HepG2 (cell line): Measurements from ENCODE around the gene CIBAR2. TPM values are rescaled to one million over a fixed set of nuclear protein-coding genes. Genes with fewer than 3 reads are reported as not detected.

Experiments
- BATF2 ChIP-seq: sonication (generic); formaldehyde crosslinking; IDR thresholded peaks from 2 replicates; pipeline ENCODE4 v1.8.0; 2022; ENCODE audit warnings: mild to moderate bottlenecking, missing genetic modification reagents, moderate library complexity
- MIER2 ChIP-seq: IDR thresholded peaks from 2 replicates; pipeline ENCODE4 v1.6.1; 2016; ENCODE audit warnings: missing biosample characterization, missing genetic modification reagents
- RORA ChIP-seq: sonication (generic); formaldehyde crosslinking; IDR thresholded peaks from 2 replicates; pipeline ENCODE4 v1.5.0; 2020; ENCODE audit warnings: mild to moderate bottlenecking, missing genetic modification reagents, moderate library complexity
- SATB2 ChIP-seq: sonication (generic); formaldehyde crosslinking; IDR thresholded peaks from 2 replicates; pipeline ENCODE4 v1.5.0; 2020; ENCODE audit warnings: missing genetic modification reagents
- SYNCRIP ChIP-seq: fragments of 200-400 bp; formaldehyde crosslinking; IDR thresholded peaks from 2 replicates; pipeline ENCODE4 v1.6.1; 2018; ENCODE audit warnings: mild to moderate bottlenecking, low read depth, low read length; ENCODE audit not compliant: insufficient read depth
- ZNF12 ChIP-seq: sonication (generic); formaldehyde crosslinking; IDR thresholded peaks from 2 replicates; pipeline ENCODE4 v1.5.0; 2020; ENCODE audit warnings: missing genetic modification reagents
- ZNF432 ChIP-seq: sonication (generic); formaldehyde crosslinking; IDR thresholded peaks from 2 replicates; pipeline ENCODE4 v1.5.0; 2020; ENCODE audit warnings: missing genetic modification reagents, mild to moderate bottlenecking, borderline replicate concordance
- ZNF510 ChIP-seq: sonication (generic); formaldehyde crosslinking; IDR thresholded peaks from 2 replicates; pipeline ENCODE4 v1.4.0; 2020; ENCODE audit warnings: low read depth, mild to moderate bottlenecking, missing genetic modification reagents
- ZNF564 ChIP-seq: sonication (generic); formaldehyde crosslinking; IDR thresholded peaks from 2 replicates; pipeline ENCODE4 v1.8.1; 2023; ENCODE audit warnings: mild to moderate bottlenecking, missing genetic modification reagents
- ZNF674 ChIP-seq: sonication (generic); formaldehyde crosslinking; IDR thresholded peaks from 2 replicates; pipeline ENCODE4 v1.5.0; 2020; ENCODE audit warnings: low read depth, mild to moderate bottlenecking, missing genetic modification reagents
- ZNF775 ChIP-seq: sonication (generic); formaldehyde crosslinking; IDR thresholded peaks from 2 replicates; pipeline ENCODE4 v1.4.0; 2020; ENCODE audit warnings: missing genetic modification reagents, mild to moderate bottlenecking, moderate library complexity, borderline replicate concordance
- polyA plus RNA-seq, 8 experiments: library from polyadenylated mRNA; depleted of rRNA in 3 of 8; stranded (reverse) in 7 of 8; unstranded in 1 of 8; fragments of >200 nt; fragmentation: Illumina TruSeq in 4 of 8; extraction: Trizol in 4 of 8; gene quantifications; 2 replicates each; pipeline versions ENCODE4 v1.2.1 to v1.2.3, GENCODE V29; 2011 to 2016; ENCODE audit warnings: low read depth in 4 of 8, missing spikeins in 1 of 8, mixed read lengths in 1 of 8; ENCODE audit not compliant: insufficient read depth in 1 of 8
- total RNA-seq, 5 experiments: library from RNA; depleted of rRNA; stranded (reverse); fragments of >200 nt; fragmentation: Illumina TruSeq; extraction: Trizol; gene quantifications; 2 replicates each; pipeline ENCODE4 v1.2.3, GENCODE V29; 2016; ENCODE audit warnings: low read depth in 1 of 5
- TF ChIP-seq, protein P1 (sequence below): sonication (generic); formaldehyde crosslinking; IDR thresholded peaks from 2 replicates; pipeline ENCODE4 v1.4.0; 2020; ENCODE audit warnings: missing genetic modification reagents, mild to moderate bottlenecking, borderline replicate concordance
- TF ChIP-seq, protein P2 (sequence below): sonication (generic); formaldehyde crosslinking; conservative IDR thresholded peaks from 2 replicates; pipeline ENCODE4 v1.4.0; 2020; ENCODE audit warnings: mild to moderate bottlenecking, missing genetic modification reagents, moderate library complexity
- TF ChIP-seq, protein P3 (sequence below): sonication (generic); formaldehyde crosslinking; IDR thresholded peaks from 2 replicates; pipeline ENCODE4 v1.4.0; 2020; ENCODE audit warnings: missing genetic modification reagents
- TF ChIP-seq, protein P4 (sequence below): sonication (generic); formaldehyde crosslinking; IDR thresholded peaks from 2 replicates; pipeline ENCODE4 v1.5.0; 2020; ENCODE audit warnings: mild to moderate bottlenecking, missing genetic modification reagents

Gene CIBAR2
- total and polyA plus RNA-seq, 2 of the 13 experiments (the other 11 are each of a cell fraction or from before 2014, with no cell fraction given): not detected

DNA sequence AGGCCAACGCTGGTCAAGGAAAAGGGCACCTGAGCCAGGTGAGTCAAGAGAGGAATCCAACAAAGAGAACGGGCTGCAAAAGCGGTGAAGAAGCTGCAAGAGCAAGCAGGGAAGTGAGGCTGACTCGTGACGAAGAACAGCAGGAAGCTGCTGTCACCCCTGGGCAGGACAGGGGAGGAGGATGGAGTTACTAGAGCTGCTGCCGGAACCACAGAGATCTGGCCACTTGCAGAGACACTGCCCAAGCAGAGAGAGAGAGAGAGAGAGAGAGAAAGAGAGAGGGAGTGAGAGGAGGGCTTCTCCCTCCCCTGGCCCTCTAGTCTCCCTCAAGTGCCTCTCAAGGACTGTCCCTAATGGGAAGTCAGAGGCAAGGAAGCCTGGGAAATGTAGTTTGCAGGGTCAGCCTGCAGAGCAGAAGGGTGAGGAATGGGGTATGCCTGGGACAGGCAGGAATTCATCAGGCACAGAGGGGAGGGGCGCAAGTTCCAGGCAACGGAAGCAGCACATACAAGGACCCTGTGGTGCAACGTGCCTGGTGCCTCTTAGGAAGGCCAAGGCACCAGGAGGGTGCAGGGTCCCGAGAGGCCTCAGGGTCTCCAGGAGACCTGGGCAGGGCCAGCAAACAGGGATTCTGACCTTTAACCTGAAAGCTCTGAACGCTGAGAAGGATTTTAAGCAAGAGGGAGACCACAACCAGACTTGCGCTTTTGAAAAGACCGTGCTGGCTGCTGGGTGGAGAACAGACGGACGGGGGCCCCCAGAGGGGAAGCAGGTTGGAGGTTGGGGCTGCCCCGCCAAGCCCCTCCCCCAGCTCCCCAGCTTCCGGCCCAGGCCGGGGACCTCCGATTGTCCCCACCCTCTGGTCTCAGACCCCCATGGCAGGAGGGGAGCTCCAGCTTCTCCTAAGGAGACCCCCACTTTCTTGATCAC lies 45.8 kb upstream of the CIBAR2 start (continued):
- TF ChIP-seq SYNCRIP (no peak), ZNF775 (no peak; the same call in 1 of the 2 replicates), BATF2 (CRISPR knock-in tag) (no peak), ZNF12 (CRISPR knock-in tag) (0 out of 2 replicates have a peak, but pooled peaks have one; percentile 38), ZNF432 (no peak), ZNF510 (CRISPR knock-in tag) (no peak), ZNF564 (CRISPR knock-in tag) (0 out of 2 replicates have a peak, but pooled peaks have one; percentile 1), ZNF674 (no peak), MIER2 (CRISPR knock-in tag) (no peak), RORA (CRISPR knock-in tag) (no peak), SATB2 (CRISPR knock-in tag) (no peak)
- TF ChIP-seq, protein P1, sequence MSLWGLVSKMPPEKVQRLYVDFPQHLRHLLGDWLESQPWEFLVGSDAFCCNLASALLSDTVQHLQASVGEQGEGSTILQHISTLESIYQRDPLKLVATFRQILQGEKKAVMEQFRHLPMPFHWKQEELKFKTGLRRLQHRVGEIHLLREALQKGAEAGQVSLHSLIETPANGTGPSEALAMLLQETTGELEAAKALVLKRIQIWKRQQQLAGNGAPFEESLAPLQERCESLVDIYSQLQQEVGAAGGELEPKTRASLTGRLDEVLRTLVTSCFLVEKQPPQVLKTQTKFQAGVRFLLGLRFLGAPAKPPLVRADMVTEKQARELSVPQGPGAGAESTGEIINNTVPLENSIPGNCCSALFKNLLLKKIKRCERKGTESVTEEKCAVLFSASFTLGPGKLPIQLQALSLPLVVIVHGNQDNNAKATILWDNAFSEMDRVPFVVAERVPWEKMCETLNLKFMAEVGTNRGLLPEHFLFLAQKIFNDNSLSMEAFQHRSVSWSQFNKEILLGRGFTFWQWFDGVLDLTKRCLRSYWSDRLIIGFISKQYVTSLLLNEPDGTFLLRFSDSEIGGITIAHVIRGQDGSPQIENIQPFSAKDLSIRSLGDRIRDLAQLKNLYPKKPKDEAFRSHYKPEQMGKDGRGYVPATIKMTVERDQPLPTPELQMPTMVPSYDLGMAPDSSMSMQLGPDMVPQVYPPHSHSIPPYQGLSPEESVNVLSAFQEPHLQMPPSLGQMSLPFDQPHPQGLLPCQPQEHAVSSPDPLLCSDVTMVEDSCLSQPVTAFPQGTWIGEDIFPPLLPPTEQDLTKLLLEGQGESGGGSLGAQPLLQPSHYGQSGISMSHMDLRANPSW (CRISPR knock-in tag): no peak
- TF ChIP-seq, protein P2, sequence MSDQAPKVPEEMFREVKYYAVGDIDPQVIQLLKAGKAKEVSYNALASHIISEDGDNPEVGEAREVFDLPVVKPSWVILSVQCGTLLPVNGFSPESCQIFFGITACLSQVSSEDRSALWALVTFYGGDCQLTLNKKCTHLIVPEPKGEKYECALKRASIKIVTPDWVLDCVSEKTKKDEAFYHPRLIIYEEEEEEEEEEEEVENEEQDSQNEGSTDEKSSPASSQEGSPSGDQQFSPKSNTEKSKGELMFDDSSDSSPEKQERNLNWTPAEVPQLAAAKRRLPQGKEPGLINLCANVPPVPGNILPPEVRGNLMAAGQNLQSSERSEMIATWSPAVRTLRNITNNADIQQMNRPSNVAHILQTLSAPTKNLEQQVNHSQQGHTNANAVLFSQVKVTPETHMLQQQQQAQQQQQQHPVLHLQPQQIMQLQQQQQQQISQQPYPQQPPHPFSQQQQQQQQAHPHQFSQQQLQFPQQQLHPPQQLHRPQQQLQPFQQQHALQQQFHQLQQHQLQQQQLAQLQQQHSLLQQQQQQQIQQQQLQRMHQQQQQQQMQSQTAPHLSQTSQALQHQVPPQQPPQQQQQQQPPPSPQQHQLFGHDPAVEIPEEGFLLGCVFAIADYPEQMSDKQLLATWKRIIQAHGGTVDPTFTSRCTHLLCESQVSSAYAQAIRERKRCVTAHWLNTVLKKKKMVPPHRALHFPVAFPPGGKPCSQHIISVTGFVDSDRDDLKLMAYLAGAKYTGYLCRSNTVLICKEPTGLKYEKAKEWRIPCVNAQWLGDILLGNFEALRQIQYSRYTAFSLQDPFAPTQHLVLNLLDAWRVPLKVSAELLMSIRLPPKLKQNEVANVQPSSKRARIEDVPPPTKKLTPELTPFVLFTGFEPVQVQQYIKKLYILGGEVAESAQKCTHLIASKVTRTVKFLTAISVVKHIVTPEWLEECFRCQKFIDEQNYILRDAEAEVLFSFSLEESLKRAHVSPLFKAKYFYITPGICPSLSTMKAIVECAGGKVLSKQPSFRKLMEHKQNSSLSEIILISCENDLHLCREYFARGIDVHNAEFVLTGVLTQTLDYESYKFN (CRISPR knock-in tag): peak; percentile 48; the same call in 1 of the 2 replicates
- TF ChIP-seq, protein P3, sequence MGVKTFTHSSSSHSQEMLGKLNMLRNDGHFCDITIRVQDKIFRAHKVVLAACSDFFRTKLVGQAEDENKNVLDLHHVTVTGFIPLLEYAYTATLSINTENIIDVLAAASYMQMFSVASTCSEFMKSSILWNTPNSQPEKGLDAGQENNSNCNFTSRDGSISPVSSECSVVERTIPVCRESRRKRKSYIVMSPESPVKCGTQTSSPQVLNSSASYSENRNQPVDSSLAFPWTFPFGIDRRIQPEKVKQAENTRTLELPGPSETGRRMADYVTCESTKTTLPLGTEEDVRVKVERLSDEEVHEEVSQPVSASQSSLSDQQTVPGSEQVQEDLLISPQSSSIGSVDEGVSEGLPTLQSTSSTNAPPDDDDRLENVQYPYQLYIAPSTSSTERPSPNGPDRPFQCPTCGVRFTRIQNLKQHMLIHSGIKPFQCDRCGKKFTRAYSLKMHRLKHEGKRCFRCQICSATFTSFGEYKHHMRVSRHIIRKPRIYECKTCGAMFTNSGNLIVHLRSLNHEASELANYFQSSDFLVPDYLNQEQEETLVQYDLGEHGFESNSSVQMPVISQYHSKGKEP (CRISPR knock-in tag): 0 out of 2 replicates have a peak, but pooled peaks have one; percentile 22
- TF ChIP-seq, protein P4, sequence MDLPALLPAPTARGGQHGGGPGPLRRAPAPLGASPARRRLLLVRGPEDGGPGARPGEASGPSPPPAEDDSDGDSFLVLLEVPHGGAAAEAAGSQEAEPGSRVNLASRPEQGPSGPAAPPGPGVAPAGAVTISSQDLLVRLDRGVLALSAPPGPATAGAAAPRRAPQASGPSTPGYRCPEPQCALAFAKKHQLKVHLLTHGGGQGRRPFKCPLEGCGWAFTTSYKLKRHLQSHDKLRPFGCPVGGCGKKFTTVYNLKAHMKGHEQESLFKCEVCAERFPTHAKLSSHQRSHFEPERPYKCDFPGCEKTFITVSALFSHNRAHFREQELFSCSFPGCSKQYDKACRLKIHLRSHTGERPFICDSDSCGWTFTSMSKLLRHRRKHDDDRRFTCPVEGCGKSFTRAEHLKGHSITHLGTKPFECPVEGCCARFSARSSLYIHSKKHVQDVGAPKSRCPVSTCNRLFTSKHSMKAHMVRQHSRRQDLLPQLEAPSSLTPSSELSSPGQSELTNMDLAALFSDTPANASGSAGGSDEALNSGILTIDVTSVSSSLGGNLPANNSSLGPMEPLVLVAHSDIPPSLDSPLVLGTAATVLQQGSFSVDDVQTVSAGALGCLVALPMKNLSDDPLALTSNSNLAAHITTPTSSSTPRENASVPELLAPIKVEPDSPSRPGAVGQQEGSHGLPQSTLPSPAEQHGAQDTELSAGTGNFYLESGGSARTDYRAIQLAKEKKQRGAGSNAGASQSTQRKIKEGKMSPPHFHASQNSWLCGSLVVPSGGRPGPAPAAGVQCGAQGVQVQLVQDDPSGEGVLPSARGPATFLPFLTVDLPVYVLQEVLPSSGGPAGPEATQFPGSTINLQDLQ (CRISPR knock-in tag): no peak
